ENCODE measurements around the gene IDH1.
"Not testable (repeated sequence)": the region's sequence is repeated elsewhere in the genome, so short reads cannot be mapped to it uniquely, and the experiment has no call there.

IDH1 gene

DNA sequence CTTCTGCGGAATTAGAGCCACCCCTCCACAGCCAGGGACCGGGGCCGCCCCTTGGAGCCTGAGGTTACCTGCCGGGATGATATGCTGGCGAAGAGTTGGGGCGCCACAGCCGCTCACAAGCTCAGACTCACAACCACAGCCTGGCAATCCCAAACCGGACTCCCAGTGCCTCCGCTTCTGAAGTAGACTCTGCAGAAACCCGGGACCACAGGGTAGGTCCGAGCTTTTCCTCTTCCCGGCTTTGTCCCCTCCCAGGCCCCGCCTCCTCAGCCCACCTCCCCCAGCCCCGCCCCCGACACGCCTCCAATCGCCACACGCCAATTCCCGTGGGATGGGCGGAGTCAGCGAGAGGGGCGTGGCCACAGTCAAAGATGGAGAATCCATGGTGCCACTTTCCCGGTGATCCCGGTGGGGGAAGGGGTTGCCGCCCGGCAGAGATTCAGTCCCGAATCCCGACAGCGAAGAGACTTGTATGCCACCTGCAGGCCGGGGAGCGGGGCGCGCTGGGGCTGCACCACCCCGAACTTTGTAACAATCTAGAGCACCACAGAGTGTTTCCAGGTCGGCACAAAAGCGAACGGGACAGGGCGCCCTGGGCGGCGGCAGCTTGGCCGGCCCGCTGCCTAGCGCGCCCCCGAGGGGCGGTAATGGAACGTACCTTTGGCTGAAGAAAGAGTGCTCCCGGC lies at the start of gene IDH1:
TSS of gene IDH1 (minus strand) at position 201 of the 686 bp plus-strand sequence. CDS start 3,520 bp downstream, outside the sequence.
- DNase-seq (ENCODE audit: low read depth in 3 of 3): peak; percentile 89 to 96 (median 92)

DNA sequence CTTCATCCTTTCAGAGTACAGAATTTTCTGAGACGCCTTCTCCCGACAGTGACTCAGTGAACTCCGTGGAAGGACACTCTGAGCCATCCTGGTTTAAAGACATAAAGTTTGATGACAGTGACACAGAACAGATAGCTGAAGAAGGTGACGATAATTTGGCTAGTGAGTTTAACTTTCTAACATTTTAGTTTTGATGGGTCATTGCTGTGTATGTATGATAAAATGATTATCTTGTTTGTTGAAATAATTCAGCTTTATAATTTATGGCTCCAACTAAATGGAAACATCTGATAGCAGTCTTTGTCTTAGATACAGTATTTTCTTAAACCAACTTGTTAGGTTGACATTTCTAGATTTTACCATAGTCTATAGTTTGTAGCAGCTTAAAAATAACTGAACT lies 49.3 kb upstream of the IDH1 start:
- no peak for DNase-seq (ENCODE audit: low read depth in 3 of 3)

DNA sequence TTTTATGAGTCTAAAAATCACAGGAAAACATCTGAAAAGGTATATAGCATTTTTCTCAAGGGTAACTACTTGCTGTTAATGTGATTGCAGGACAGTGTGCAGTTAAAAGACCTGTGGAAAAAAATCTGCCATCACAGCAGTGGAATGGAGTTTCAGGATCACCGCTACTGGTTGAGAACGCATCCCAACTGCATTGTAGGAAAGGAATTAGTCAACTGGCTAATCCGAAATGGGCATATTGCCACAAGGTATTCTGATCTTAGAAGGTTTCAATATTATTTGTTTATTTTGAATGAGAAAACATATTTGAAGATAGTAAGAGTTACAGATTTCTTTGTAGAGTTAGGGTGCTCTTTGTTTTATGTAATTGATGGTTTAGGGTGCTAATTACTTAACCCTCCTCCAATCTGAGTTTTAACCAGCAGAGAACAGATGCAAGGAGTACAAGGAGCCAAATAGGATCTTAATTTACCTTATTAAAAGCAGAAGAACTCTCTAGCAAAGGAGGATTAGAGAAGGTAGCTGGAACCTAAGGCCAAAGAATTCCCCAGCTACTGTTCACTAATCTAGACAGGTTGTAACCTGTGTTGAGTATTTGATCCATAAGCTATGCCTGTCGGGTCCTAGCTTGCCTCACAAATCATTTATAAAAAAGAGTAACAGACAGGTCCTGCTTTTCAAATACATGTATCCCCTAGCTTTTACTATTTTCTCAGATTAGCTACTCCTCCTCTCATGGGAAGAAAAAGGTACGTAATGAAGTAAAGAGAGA lies 46.2 kb upstream of the IDH1 start:
- no peak for DNase-seq (ENCODE audit: low read depth in 3 of 3)

DNA sequence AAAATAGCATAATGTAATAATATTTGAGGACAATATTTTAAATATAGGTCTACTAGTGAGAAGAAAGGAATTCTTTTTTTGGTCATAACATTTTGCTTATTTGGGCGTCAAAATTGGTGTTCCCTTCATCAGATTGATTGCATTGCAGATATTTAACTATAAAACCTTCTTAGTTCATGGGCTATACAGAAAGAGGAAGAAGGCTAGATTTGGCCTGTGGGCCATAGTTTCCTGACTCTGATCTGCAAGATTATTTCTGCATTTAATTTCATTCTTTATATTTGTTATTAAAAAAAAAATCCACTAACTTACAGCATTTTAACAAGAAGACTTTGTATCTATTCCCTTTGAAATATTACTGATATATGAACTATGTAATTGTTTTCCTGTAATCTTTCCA lies 43.1 kb upstream of the IDH1 start:
- no peak for DNase-seq (ENCODE audit: low read depth in 3 of 3)

DNA sequence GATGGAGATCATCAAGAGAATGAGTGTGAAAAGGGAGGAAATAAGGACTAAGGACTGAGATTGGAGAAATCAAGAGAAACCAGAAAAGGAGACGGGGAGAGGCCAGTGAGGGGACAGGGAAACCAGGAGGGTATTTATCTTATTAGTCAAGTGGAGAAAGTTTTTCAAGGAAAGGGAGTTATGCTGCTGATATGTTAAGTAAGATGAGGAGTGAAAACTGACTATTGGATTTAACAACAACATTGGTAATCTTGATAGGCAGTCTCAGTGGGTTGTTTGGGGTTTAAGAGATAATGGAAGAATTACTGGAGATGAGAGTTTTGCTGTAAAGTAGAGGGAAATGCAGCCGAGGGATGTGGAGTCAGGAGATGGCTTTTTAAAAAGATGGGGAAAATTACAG lies 41.7 kb upstream of the IDH1 start:
- no peak for DNase-seq (ENCODE audit: low read depth in 3 of 3)

DNA sequence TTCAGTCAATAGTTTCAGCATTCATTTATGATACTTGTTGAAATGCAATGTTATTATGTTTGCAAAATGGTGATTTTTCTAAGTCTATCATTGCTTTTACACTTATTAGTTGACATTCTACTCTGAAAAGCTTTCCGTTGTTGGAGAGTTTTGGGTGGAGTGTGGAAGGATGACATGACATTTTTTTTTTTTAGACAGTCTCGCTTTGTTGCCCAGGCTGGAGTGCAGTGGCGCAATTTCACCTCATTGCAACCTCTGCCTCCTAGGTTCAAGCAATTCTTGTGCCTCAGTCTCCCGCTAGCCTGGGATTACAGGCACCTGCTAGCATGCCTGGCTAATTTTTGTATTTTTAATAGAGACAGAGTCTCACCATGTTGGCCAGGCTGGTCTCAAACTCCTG lies 41.0 kb upstream of the IDH1 start:
- DNase-seq (ENCODE audit: low read depth in 3 of 3): no peak

DNA sequence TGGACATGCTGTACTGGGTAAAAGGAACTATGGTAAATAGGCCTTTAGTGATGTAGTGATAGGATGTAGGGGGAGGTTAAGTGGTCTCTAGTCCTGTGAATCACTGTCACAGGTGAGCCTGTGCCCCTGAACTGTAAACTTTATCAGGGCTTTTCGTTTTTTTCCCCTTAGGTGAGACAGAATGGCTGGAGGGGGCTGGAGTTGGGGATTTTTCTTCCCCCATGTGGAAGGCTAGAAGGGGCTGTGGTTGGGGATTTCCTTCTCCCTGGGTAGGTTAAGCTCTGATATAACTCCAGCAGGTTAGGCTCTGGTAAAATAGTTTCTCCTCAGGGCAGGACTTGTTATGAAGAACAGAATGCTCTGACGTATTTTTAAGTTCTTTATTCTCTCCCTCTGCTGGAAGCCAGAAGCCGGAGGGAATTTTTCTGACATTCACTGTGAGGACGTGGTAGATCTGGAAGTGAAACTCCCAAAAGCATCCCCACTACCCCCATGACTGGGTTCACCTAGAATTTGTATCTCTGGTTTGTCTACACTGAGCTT lies 39.7 kb upstream of the IDH1 start:
- no peak for DNase-seq (ENCODE audit: low read depth in 3 of 3)

DNA sequence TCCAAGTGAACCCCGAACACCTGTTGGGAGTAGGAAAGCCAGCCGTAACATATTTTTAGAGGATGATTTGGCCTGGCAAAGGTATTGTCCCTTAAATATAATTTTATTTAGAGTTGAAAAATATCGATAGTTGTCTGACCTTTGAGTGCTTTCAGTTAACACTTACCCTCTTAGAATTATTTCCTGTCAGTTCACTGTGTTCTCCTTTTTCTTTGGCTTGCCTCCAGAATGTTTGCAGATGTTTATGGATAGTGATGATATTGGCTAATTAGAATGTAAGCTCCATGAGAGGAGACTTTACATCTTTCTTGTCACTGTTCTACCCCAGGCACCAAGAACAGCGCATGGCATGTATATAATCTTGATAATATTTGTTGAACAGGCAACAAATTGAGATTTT lies 31.0 kb upstream of the IDH1 start:
- DNase-seq (ENCODE audit: low read depth in 3 of 3): no peak

DNA sequence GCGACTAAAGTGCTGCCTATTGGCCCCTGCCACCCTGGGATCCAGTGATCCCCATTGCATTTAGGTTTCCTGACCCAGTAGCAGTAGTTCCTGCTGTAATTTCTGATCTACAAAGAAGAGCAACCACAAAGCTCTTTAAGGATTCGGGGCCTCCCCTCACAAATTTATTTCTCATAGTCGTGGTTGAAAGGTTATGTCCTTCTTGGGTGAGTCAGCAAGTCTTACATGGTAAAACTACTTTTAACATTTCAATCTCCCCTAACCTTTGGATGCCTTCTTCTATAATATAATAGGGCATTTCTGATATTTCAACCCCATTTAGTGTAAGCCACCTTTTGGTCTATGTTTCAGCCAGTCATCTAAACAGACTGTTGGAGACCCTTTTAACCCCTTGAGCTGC lies 26.1 kb upstream of the IDH1 start:
- DNase-seq (ENCODE audit: low read depth in 3 of 3): no peak

DNA sequence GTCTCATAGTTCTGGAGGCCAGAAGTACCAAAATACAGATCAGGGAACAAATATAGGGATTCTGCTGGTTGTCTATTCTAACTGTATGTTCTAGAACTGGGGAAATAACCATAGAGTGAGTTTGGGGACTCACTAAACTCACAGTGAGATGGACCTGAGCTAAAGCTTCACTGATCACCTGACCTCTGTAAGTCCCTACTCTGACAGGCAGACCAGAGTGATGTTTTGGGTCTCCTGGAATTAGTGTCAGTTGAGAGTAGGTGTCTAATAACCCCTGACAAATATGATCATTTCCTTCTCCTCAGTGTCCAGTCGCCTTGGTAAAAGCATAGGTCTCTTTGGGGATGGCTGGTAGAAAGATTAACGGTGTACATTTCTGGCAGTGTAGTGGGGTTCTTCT lies 25.4 kb upstream of the IDH1 start:
- DNase-seq (ENCODE audit: low read depth in 3 of 3): no peak

DNA sequence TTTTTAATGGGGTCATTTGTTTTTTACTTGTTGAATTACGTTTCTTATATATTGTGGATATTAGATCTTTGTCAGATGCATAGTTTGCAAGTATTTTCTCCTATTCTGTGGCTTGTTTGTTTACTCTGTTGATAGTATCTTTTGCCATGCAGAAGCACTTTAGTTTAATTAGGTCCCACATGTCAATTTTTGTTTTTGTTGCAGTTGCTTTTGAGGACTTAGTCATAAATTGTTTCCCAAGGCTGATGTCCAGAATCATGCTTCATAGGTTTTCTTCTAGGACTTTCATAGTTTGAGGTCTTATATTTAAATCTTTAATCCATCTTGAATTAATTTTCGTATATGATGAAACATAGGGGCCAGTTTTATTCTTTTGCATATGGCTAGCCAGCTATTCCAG lies 24.4 kb upstream of the IDH1 start:
- DNase-seq (ENCODE audit: low read depth in 3 of 3): no peak

DNA sequence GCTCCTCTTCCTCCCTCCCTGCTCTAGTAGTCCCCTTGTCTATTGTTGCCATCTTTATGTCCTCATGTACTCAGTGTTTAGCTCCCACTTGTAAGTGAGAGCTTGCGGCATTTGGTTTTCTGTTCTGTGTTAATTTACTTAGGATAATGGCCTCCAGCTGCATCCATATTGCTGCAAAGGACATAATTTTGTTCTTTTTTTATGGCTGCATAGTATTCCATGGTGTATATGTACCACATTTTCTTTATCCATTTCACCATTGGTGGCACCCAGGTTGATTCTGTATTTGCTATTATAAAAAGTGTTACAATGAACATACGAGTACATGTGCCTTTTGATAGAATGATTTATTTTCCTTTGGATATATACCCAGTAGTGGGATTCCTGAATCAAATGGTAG lies 23.7 kb upstream of the IDH1 start:
- DNase-seq (ENCODE audit: low read depth in 3 of 3): no peak

DNA sequence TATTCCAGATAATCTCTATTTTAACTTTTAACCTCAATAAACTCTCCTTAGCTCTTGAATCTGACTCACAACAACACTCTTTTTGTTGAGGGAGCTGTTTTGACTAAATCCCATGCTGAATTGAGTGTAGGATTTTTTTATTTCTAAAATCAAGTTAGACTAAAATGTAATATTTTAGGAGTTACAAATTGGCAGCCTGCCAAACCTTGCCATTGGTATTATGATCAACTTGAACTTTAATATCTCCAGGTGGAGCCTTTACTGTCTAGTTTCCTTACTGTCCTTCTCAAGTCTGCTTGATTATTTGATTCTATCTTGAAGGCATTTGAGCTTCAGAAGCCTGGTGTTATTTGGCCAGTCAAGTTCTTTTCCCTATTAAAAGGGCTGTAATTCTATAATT lies 19.9 kb upstream of the IDH1 start:
- DNase-seq (ENCODE audit: low read depth in 3 of 3): no peak

DNA sequence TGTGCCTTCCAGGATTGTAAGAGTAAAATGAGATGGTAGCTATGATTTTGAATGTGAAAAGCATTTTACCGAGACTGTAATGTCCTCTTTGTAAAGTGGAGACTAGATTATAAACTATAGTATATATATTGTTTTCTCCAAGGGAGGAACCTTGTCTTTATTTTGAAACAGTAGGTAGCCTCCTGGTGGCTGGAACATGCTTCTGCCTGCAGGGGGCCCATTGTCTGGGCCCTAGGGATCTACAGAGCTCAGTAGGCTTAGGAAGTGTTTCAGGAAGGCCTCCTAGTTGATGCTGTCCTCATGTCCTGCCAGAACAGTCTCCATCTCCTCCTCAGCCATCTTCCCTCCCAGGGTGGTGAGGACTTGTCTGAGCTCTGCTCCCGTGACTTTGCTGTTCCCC lies 14.2 kb upstream of the IDH1 start:
- no peak for DNase-seq (ENCODE audit: low read depth in 3 of 3)

DNA sequence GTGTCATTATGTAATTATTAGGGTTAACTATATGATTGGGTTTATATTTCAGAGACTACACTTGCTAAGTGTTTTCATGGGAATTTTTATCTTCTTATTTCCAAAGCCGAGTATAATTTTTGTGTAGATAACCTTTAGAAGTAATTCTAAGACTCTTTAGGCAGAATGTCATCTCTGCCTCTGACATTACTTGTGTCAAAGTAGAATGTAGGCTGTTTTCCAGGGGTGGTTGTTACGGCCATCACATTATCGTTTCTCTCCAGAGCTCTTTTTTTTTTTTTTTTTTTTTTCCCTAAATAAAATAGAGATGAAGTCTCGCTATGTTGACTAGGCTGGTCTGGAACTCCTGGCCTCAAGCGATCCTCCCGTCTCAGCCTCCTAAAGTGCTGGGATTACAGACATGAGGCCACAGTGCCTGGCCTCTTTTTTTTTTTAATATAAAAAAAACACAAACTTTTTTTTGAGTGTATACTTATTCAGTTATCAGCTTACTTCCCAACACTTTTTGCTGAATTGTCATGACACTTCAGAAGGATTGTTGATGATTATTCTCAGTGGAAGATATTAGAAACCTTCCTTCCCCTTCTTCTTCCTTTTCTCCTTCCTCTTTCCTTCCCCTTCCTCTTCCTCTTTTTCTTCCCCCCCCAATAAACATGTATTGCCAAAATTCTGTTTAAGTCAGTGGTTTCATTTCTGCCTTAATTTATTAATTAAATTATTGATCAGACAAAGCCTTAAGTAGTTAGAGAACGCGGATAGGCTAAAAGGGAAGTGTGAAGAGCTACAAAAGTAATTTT lies 13.5 kb upstream of the IDH1 start:
- DNase-seq (ENCODE audit: low read depth in 3 of 3): no peak

DNA sequence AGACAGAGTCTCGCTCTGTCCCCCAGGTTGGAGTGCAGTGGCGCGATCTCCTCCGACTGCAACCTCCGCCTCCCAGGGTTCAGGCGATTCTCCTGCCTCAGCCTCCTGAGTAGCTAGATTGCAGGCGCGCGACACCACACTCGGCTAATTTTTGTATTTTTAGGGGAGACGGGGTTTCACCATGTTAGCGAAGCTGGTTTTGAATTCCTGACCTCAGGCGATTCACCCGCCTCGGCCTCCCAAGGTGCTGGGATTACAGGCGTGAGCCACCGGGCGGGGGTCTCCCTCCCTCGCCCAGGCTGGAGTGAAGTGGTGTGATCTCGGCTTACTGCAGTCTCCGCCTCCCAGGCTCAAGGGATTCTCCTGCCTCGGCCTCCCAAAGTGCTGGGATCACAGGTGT lies 12.7 kb upstream of the IDH1 start:
- DNase-seq (ENCODE audit: low read depth in 3 of 3): not testable (repeated sequence)

DNA sequence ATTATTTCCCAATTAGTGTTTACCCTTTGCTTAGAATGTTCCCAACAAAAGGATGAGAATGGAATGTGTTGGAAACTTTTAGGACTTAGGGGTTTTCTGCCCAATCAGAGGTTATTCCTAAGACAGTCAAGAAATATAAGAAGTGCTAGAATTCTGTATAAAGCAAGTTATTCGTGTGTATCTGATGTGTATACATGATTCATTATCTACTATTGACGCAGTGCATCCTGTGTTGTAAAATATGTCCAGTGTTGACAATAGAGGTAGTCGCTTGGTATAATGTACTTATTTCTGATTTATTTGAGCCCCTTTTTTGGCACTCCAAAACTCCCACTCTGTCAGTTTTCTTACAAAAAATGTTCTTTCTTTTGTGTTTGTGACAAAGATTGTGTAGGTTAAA lies 12.1 kb upstream of the IDH1 start:
- DNase-seq (ENCODE audit: low read depth in 3 of 3): no peak

DNA sequence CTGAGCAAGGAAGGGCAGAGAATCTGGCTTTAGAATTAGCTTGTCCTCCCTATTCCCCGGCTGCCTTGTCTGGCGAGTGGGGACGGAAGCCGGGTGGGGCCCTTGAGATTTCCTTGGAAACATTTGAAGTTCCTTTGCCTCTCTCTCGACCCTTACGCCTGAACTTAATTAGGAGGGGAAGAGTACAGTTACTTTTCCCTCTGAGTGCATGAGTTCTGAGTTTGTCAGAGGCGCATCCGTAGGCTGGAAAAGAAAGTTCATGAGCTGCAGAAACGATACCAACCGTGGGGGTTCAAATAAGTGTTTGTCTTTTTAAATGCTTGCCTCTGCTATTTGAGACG lies 11.7 kb upstream of the IDH1 start:
- no peak for DNase-seq (ENCODE audit: low read depth in 3 of 3)

DNA sequence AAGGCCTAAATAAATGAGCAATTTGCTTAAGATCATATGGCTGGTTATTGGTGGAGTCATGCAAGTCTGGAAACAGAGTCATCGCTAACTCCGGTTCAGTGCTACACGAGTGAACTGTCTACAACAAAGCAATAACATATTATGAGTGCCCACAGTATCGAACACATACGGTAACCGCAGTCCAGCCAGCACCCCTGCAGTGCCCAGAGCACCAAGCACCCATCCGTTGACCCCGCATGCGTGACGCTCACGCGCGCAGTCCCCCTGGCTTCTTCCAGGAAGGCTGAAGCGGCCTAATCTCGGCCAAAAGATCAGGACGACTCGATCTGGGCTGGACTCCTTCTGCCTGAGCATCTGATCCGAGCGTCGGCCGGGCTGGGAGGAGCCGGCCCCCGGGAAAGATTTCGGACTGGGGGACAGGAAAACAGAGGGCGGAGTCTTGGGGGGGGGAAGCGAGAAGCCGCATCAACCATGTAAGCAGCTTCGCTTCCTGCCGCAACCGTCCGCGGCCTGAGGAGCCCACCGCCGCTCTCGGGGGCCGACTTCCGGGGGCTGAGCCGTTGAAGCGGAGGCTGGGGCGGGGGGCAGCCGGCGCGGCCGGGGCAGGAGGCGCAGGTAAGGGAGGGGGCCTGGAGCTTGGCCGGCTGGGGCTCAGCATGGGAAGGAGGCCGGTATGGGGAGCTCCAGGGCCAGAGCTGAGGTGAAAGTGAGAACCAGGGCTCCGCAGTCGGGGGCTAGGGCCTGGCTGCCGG lies 11.1 kb upstream of the IDH1 start, which contains the start of gene PIKFYVE:
TSS of gene PIKFYVE (plus strand) at position 455 of the 752 bp plus-strand sequence. CDS start 5,265 bp downstream, outside the sequence.
- peak; percentile 75 to 90 (median 76) for DNase-seq (ENCODE audit: low read depth in 3 of 3)

DNA sequence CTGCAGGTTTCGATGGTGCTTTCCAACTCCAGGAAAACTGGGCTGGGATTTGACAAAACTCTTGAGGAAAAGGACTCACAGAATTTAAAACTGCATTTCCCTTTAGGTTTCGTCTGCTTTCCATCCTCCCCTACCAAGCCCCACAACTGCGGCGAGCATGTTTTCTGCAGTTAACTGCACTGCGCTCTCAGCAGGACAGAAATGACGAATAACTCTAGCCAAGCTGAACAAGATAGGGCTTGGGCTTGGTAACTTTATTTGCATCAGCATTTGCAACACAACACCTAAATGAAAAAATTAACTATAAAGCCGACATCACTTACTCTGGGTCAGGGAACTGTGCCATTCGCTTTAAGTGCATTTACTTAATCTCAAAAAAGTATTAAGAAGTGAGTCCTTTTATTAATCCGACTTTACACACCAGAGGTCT lies 10.5 kb upstream of the IDH1 start:
- DNase-seq (ENCODE audit: low read depth in 3 of 3): peak in 1 of 3 experiments; percentile 22

Data from stimulated activated CD4-positive, alpha-beta T cell treated with anti-CD3 and anti-CD28 coated beads, TNF-alpha, amount 100 ng/mL, for 24 hours (primary cell).